Measurements from ENCODE around the gene ZNF320. TPM values are rescaled to one million over a fixed set of nuclear protein-coding genes. Genes with fewer than 3 reads are reported as not detected.
A peak's percentile ranks its signal among the peaks of the same experiment; 100 is the strongest.
"Not testable (repeated sequence)": the region's sequence is repeated elsewhere in the genome, so short reads cannot be mapped to it uniquely, and the experiment has no call there.

Gene ZNF320
- total RNA-seq, 1 donor from 2014 or later = 9.2 TPM

DNA sequence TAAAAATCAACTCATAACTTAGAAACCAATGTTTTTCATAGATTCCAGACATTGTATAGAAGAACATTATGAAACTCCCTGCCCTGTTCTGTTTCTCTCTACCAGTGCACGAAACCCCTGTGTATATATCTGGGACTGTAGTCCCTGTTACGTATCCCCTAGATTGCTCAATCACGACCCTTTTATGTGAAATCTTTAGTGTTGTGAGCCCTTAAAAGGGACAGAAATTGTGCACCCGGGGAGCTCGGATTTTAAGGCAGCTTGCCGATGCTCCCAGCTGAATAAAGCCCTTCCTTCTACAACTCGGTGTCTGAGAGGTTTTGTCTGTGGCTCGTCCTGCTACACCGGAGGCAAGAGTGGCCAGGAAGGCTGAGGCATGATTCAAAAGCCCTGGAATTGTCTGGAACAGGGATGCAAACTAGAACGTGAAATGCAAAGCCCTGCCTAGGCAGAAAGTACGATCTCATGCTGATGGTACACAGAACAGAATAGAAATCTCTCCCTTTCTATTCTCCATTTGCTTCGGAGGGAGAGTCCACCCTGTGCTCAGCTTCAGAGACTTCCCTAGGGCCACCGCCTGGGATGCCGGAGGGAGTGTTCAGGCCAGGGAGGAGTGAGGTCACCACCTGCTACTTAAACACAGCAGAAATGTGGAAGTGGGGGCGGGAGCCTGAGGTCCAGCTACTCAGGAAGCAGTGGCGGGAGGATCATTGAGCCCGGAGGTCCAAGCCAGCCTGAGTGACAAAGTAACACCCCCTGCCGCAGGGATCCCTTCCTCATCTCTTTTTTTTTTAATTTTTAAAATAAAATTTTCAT lies 26.6 kb upstream of the ZNF320 start:
- intact Hi-C loops (cut with DNase I) = loop anchor here (2.0 kb wide), 1 partner anchor 19 kb away; no protein-coding TSS in a partner anchor
- DNase-seq (ENCODE audit: low spot score) = peak; percentile 79

DNA sequence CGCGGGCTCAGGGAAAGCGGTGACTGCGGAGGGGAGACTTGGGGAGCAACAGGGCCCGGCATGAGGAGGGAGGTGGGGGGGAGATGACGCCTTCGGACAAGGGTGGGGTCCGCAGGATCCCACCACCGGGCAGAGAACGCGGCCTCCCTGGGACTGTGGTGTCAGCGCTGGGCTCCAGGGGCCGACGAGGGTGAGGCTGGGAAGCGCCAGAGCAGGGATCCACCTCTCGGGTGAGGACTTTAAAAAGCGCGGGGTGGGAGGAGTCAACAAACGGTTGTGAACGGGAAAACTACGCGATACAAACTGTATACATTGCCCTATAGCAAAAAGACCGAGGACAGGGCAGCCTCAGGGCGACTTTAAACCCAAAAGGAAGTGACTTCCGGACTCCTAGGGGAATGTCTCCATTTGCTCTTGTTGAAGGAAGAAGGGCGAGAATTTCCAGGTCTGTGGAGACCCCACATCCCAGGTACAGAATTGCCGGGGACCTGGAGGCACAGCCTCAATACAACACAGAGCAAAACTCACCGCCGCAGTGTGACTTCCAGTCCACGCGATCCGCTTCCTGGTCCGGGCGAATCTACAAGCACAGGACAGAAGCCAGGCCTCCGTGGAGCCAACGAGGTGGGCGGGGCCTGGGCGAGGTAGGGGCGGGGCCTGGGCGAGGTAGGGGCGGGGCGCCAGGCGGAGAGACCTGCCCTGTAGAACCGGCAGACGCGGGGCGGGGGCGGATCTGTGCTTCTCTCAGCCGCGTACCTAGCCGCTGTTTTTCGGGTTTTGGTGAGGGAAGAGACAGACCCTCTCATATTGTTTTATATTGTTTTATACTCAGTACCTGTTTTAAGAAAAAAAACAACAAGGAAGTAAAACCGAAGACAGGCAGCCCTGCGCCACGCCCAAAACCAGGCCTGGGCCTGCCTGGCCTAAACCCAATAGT lies 25.7 kb upstream of the ZNF320 start, which contains the start of gene ZNF888:
TSS of gene ZNF888 (minus strand) at position 588 of the 937 bp plus-strand sequence. CDS start 5,555 bp downstream, outside the sequence.
- DNase-seq (ENCODE audit: low spot score) = peak; percentile 96
- intact Hi-C loops (cut with DNase I) = loop anchor here (2.0 kb wide), 1 partner anchor 20 kb away; no protein-coding TSS in a partner anchor

DNA sequence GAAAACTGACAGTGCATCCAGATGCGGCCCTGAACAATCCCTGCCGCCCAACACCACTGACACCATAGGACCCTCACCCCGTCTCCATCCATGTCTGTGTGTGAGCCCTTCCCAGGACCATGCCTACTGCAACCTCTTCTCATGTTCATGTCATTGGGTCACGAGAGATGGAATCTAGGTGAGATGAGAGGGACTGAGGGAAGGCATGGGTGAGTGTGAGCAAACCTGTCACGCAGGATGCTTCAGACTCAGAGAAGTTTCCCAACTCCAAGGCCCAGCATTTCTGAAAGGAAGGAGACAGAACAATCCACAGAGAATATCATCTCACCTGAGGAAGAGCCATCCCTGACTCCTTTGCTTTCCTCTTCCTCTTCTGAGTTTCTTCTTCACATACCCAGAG lies 20.1 kb upstream of the ZNF320 start:
- intact Hi-C loops (cut with DNase I) = no loop called here
- no peak for DNase-seq (ENCODE audit: low spot score)

DNA sequence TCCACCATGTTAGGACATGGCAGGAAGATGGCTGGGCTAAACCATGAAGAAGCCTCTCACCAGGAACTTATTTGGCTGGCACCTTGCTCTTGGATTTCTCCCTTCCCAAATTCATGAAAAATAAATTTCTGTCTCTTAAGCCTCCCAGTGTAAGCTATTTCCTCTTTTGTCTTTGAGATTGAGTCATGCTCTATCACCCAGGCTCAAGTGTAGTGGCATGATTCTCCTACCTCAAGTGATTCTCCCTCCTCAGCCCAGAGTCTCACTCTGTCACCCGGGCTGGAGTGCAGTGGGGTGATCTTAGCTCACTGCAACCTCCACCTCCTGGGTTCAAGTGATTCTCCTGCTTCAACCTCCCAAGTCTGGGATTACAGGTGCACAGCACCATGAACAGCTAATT lies 13.2 kb upstream of the ZNF320 start:
- intact Hi-C loops (cut with DNase I) = no loop called here
- DNase-seq (ENCODE audit: low spot score) = no peak

DNA sequence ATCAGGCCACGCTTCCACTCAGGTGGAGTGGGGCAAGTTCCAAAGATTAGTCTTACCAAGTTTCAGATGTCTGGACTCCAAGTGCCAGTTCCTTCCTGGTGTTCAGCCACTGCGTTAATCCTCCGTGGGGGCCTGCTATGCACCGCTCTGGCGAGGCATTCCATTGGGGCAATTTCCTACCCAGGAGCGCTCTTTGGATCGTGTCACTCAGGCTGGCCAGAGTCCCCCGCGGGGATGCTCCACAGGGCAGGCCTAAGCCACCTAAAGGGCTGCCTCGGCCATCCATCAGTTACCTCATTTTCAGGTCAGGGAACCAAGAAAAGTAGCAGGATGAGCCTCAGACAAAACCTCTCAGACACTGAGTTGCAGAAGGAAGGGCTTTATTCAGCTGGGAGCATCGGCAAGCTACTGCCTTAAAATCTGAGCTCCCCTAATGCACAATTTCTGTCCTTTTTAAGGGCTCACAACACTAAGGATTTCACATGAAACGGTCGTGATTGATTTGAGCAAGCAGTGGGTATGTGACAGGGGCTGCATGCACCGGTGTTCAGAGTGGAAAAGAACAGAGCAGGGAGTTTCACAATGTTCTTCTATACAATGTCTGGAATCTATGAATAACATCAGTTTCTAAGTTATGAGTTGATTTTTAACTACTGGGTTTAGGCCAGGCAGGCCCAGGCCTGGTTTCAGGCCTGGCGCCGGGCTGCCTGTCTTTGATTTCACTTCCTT lies 6.8 kb upstream of the ZNF320 start:
- intact Hi-C loops (cut with DNase I); DNase-seq (ENCODE audit: low spot score): not testable (repeated sequence)

DNA sequence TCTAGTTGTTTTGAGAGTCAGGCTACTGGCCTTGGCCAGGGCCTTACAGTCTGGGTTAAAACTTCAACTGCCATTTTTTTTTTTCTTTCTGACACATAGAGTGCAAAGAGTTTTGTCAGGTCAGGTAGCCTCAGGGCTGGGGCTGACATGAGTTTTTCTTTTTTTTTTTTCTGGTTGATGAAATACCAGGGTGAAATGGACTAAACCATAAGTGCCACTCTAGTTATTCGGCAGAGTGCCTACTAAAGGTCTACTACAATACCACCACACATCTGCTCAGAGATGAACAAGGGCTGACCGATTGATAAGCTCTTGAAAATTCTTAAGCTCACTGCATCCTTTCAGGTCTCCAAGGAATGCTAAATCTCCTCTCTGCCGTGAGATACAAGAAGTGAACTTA lies 4.4 kb upstream of the ZNF320 start:
- intact Hi-C loops (cut with DNase I) = no loop called here
- no peak for DNase-seq (ENCODE audit: low spot score)

DNA sequence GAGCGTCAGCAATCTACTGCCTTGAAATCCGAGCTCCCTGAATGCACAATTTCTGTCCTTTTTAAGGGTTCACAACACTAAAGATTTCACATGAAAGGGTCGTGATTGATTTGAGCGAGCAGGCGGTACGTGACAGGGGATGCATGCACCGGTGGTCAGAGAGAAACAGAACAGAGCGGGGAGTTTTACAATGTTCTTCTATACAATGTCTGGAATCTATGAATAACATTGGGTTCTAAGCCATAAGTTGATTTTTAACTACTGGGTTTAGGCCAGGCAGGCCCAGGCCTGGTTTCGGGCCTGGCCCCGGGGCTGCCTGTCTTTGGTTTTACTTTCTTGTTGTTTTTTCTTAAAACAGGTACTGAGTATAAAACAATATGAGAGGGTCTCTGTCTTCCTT lies 1.2 kb upstream of the ZNF320 start:
- DNase-seq (ENCODE audit: low spot score); intact Hi-C loops (cut with DNase I): not testable (repeated sequence)

DNA sequence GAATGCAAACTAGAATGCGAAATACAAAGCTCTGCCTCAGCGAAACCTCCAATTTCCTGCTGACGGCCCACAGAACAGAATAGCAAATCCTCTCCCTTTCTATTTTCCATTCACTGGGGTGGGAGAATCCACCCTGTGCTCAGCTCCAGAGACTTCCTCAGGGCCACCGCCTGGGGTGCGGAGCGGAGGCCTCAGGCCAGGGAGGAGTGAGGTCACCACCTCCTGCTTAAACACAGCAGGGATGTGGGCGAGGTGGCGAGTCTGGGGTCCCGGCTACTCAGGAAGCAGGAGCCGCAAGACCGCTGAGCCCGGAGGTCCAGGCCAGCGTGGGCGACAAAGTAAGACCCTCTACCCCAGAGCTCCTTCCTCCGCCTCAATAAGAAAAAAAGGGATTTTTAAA lies 666 bp upstream of the ZNF320 start:
- no peak for DNase-seq (ENCODE audit: low spot score)
- intact Hi-C loops (cut with DNase I) = no loop called here

DNA sequence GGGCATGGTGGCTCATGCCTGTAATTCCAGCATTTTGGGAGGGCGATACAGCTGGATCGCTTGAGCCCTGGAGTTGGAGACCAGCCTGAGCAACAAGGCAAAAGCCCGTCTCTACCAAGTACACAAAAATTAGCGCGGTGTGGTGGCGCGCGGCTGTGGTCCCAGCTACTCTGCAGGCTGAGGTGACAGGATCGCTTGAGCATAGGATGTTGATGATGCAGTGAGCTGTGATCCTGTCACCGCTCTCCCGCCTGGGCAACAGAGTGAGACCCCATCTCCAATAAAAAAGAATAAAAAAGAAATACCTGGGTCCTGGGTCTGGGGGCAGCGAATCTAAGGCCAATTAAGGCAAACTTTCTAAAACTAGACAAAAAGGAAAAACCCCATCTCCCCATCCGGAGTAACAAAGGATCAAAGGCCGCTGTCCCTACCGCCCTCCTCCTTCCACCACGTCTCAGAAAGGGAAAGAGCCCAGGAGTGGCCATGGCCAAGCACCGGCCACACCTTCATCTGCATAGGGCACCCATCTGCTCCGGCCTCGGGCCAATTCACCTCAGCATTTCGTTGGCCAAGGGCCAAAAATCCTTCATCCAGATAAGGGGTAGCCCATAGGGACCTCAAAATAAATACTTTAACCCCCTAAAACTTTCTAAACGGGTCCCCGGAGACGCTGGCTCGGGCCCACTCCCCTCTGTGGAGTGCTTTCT lies 851 bp downstream of the ZNF320 start:
- intact Hi-C loops (cut with DNase I) = loop anchor here (2.0 kb wide), 1 partner anchor 66 kb away; the partner anchor contains the start of gene ZNF816
- DNase-seq (ENCODE audit: low spot score) = no peak

DNA sequence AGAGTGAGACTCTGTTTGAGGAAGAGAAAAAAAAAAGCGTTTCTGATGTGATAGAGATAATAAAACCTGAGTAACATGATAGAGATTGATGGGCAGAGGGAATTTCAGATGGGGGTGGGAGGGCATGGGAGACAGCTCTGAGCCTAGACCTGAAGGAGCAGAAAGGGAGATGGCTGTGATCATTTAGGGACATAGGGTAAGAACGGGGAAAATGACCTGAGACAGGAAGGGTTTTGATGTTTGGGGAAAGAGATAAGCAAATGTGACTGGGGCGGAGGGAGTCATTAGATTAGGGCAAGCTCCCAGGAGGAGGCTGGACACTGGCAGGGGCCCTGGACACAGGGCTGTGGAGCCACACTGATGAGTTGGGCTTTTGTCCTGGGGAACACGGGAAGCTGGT lies 6.1 kb downstream of the ZNF320 start:
- no peak for DNase-seq (ENCODE audit: low spot score)
- intact Hi-C loops (cut with DNase I) = no loop called here

DNA sequence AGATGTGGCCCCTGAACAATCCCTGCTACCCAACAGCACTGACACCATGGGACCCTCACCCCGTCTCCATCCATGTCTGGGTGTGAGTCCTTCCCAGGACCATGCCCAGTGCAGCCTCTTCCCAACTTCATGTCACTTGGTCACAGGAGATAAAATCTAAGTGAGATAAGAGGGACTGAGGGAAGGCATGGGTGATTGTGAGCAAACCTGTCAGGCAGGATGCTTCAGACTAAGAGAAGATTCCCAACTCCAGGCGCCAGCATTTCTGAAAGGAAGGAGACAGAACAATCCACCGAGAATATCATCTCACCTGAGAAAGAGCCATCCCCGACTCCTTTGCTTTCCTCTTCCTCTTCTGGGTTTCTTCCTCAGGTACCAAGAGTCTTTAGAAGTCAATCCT lies 7.5 kb downstream of the ZNF320 start:
- intact Hi-C loops (cut with DNase I) = no loop called here
- DNase-seq (ENCODE audit: low spot score) = no peak

DNA sequence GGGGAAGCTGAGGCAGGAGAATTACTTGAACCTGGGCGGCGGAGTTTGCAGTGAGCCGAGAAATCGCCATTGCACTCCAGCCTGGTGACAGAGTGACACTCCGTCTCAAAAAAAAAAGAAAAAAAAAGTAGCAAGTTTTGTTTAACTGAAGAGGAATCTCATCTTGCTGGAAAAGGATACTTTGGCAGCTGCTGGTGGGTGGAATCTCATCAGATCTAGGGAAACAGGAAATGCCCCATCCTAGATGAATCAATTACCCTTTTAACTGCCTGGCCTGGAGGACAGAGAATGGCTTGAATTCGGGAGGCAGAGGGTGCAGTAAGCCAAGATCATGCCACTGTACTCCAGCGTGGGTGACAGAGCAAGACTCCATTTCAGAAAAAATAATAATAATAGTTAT lies 8.4 kb downstream of the ZNF320 start:
- intact Hi-C loops (cut with DNase I) = no loop called here
- no peak for DNase-seq (ENCODE audit: low spot score)

DNA sequence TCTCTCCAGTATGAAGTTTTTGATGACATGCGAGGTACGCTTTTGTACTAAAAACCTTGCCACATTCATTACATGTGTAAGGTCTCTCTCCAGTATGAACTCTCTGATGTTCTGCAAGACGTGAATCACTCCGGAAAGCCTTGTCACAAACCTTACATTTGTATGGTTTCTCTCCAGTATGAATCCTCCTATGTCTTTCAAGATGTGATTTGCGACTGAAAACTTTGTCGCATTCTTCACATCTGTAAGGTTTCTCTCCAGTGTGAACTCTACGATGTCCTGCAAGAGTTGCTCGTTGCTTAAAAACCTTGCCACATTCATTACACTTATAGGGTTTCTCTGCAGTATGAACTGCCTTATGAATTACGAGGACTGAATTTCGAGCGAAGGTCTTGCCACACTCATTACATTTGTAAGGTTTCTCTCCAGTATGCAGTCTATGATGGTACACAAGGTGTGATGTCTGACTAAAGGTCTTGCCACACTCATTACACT lies 16.5 kb downstream of the ZNF320 start:
- intact Hi-C loops (cut with DNase I) = no loop called here
- DNase-seq (ENCODE audit: low spot score) = no peak

DNA sequence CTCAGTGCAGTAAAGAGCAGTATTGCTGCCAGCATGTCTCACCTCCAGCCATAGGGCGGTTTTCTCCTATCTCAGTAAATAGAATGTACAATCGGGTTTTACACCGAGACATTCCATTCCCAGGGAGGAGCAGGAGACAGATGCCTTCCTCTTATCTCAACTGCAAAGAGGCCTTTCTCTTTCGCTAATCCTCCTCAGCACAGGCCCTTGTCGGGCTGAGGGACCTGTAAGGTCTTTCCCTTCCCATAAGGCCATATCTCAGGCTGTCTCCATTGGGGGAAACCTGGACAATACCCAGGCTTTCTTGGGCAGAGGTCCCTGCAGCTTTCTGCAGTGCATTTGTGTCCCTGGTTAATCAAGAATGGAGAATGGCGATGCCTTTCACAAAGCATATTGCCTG lies 24.4 kb downstream of the ZNF320 start:
- intact Hi-C loops (cut with DNase I); DNase-seq (ENCODE audit: low spot score): not testable (repeated sequence)

DNA sequence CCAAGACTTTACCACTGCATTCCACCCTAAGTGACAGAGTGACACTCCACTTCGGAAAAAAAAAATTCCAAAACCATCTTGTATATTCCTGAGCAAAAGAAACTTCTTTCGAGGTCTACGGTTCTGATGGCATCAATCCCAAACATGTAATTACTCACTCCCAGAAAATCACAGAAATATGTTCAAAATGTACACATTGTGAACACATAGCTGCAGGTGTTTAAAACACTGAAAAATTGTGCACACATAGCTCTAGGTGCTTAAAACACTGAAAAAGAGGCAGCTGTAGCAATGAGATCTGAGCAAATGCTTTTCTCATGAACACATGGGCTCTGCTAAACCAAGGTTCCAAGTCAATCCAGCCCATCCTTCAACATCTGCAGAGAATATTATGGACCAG lies 26.0 kb downstream of the ZNF320 start:
- DNase-seq (ENCODE audit: low spot score) = no peak
- intact Hi-C loops (cut with DNase I) = no loop called here

DNA sequence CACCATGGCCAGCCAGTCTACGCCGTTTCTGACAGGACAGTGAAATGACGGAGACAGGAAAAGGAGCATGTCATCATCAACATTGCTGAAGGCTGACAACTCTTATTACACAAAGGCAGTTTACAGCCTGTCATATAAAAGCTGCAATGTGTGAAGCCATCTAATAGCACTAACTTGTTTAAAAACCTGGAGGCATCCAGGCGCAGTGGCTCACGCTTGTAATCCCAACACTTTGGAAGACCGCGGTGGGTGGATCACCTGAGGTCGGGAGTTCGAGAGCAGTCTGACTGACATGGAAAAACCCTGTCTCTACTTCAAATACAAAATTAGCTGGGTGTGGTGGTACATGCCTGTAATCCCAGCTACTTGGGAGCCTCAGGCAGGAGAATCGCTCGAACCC lies 29.4 kb downstream of the ZNF320 start:
- intact Hi-C loops (cut with DNase I); DNase-seq (ENCODE audit: low spot score): not testable (repeated sequence)

DNA sequence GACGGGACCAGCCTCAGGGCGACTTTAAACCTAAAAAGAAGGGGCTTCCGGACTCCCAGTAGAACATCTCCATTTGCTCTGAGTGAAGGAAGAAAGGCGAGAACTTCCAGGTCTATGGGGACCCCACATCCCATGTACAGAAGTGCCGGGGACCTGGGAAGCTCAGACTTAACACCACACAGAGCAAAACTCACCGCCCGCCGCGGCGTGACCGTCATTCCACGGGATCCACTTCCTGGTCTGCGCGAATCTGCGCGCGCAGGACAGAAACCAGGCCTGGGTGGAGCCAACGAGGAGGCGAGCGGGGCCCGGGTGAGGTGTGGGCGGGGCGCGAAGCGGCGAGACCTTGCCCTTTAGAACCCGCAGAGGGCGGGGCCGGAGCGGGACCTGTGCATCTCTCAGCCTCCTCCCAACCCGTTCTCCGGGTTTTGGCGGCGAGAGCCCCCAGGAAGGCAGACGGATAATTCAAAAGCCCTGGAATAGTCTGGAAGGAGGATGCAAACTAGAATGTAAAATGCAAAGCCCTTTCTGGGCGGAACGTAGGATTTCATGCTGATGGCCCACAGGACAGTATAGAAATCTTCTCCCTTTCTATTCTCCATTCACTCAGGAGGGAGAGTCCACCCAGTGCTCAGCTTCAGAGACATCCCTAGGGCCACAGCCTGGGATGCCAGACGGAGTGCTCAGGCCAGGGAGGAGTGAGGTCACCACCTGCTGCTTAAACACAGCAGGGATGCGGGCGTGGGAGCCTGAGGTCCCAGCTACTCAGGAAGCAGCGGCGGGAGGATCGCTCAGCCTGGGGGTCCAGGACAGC lies 39.9 kb downstream of the ZNF320 start, which contains the start of gene ZNF468:
TSS of gene ZNF468 (minus strand) at position 242 of the 814 bp plus-strand sequence. CDS start 3,347 bp downstream, outside the sequence.
- intact Hi-C loops (cut with DNase I) = not testable (repeated sequence)
- peak; percentile 92 for DNase-seq (ENCODE audit: low spot score)

Measured in cardiac septum (tissue), 1 donor.